Mesendoderm (in vitro differentiated cells): Measurements from ENCODE around the gene RNGTT.

Source experiments
- DNase-seq: peaks from one replicate; pipeline ENCODE4 v3.0.0; 2013
- H2AK5ac ChIP-seq: 2 replicates; pipeline ENCODE4 v1.6.1; 2013; ENCODE audit warnings: low read length, inconsistent platforms
- H2BK120ac ChIP-seq: 2 replicates; pipeline ENCODE4 v1.6.1; 2013; ENCODE audit warnings: low read depth, mild to moderate bottlenecking, low read length, moderate library complexity, mixed read lengths
- H2BK15ac ChIP-seq: replicated peaks from 2 replicates; pipeline ENCODE4 v1.6.1; 2013; ENCODE audit warnings: low read depth, mild to moderate bottlenecking, moderate library complexity
- H2BK5ac ChIP-seq: 2 replicates; pipeline ENCODE4 v1.6.1; 2013; ENCODE audit warnings: low read length, inconsistent platforms
- H3K18ac ChIP-seq: 2 replicates; pipeline ENCODE4 v1.6.1; 2013; ENCODE audit warnings: mild to moderate bottlenecking, low read length, mixed read lengths
- H3K23ac ChIP-seq: one replicate; pipeline ENCODE4 v1.6.1; 2013; ENCODE audit warnings: low read length
- H3K27ac ChIP-seq: 2 replicates; pipeline ENCODE4 v1.5.1; 2013; ENCODE audit warnings: low read depth, mild to moderate bottlenecking, inconsistent platforms, low read length, moderate library complexity
- H3K27me3 ChIP-seq: 2 replicates; pipeline ENCODE4 v1.6.1; 2013; ENCODE audit warnings: low read length, control low read depth, mild to moderate bottlenecking, inconsistent platforms; ENCODE audit not compliant: insufficient read depth, poor library complexity
- H3K36me3 ChIP-seq: 2 replicates; pipeline ENCODE4 v1.6.1; 2013; ENCODE audit warnings: low read length, inconsistent platforms; ENCODE audit not compliant: control insufficient read depth, insufficient read depth
- H3K4ac ChIP-seq: one replicate; pipeline ENCODE4 v1.6.1; 2013; ENCODE audit warnings: low read depth, mild to moderate bottlenecking, low read length, moderate library complexity
- H3K4me1 ChIP-seq: 2 replicates; pipeline ENCODE4 v1.6.1; 2013; ENCODE audit warnings: low read depth, low read length, inconsistent platforms; ENCODE audit not compliant: control insufficient read depth
- H3K4me2 ChIP-seq: 2 replicates; pipeline ENCODE4 v1.6.1; 2013; ENCODE audit warnings: low read length
- H3K4me3 ChIP-seq: 2 replicates; pipeline ENCODE4 v1.5.1; 2013; ENCODE audit warnings: mild to moderate bottlenecking, low read length
- H3K56ac ChIP-seq: one replicate; pipeline ENCODE4 v1.6.1; 2013; ENCODE audit warnings: low read length
- H3K79me1 ChIP-seq: 2 replicates; pipeline ENCODE4 v1.6.1; 2013; ENCODE audit warnings: low read length, inconsistent platforms
- H3K79me2 ChIP-seq: 2 replicates; pipeline ENCODE4 v1.6.1; 2013; ENCODE audit warnings: mild to moderate bottlenecking, low read length; ENCODE audit not compliant: control insufficient read depth, insufficient read depth
- H3K9ac ChIP-seq: 2 replicates; pipeline ENCODE4 v1.6.1; 2013; ENCODE audit warnings: low read length, inconsistent platforms
- H4K5ac ChIP-seq: one replicate; pipeline ENCODE4 v1.6.1; 2013; ENCODE audit warnings: low read length
- H4K8ac ChIP-seq: one replicate; pipeline ENCODE4 v1.6.1; 2013; ENCODE audit warnings: low read depth, mild to moderate bottlenecking, control low read depth, low read length, moderate library complexity
- WGBS: extraction: QIAGEN DNeasy Blood & Tissue Kit; methylation state at CpG from one replicate; pipeline ENCODE4 v1.1.7; 2013; ENCODE audit warnings: low lambda C conversion rate, missing lambda C conversion rate; ENCODE audit not compliant: insufficient coverage; ENCODE audit errors: extremely low coverage; 5-methylcytosine and 5-hydroxymethylcytosine counted together

RNGTT gene

GRCh38 chr6:89008001-89008814, 44.8 kb upstream of the RNGTT start:
- Histone ChIP-seq H3K9ac (no peak overlapping the region), H2AK5ac (no peak overlapping the region), H3K36me3 (no peaks in the 10 kb centered on the region), H3K23ac (no peak overlapping the region), H4K8ac (no peak overlapping the region), H4K5ac (no peak overlapping the region), H3K27me3 (no peaks in the 10 kb centered on the region), H2BK15ac (no peak overlapping the region), H3K27ac (no peak overlapping the region), H2BK5ac (no peak overlapping the region), H3K56ac (no peak overlapping the region), H3K79me2 (no peaks in the 10 kb centered on the region), H3K4me3 (no peak overlapping the region), H3K4me1 (no peaks in the 10 kb centered on the region), H3K4ac (no peak overlapping the region), H3K4me2 (no peak overlapping the region), H2BK120ac (no peak overlapping the region), H3K79me1 (no peaks in the 10 kb centered on the region), H3K18ac (no peak overlapping the region)
- WGBS: no CpG with 5 or more reads among the region's 8 CpGs
- DNase-seq: no peak

- Histone ChIP-seq H3K4me3 (no peak overlapping the region), H2BK15ac (no peak overlapping the region), H4K5ac (no peak overlapping the region), H2BK120ac (no peak overlapping the region), H3K4me2 (no peak overlapping the region), H2BK5ac (no peak overlapping the region), H3K27me3 (no peaks in the 10 kb centered on the region), H3K4ac (no peak overlapping the region), H3K56ac (no peak overlapping the region), H3K9ac (no peak overlapping the region), H3K79me2 (no peaks in the 10 kb centered on the region), H3K36me3 (no peaks in the 10 kb centered on the region), H3K27ac (no peak overlapping the region), H3K23ac (no peak overlapping the region), H2AK5ac (no peak overlapping the region), H4K8ac (no peak overlapping the region), H3K4me1 (no peaks in the 10 kb centered on the region), H3K79me1 (no peaks in the 10 kb centered on the region), H3K18ac (no peak overlapping the region)
- whole genome bisulfite sequencing: no CpG with 5 or more reads among the region's 15 CpGs
- no peak for DNase-seq
These were observed 44.0 kb upstream of the RNGTT start for GRCh38 chr6:89007209-89008000.

GRCh38 chr6:89002523-89002922, 39.1 kb upstream of the RNGTT start:
- Histone ChIP-seq H3K4ac (no peak overlapping the region), H3K4me1 (no peaks in the 10 kb centered on the region), H3K9ac (no peak overlapping the region), H3K4me3 (no peak overlapping the region), H3K79me1 (no peaks in the 10 kb centered on the region), H3K4me2 (no peak overlapping the region), H3K18ac (no peak overlapping the region), H2BK5ac (no peak overlapping the region), H3K36me3 (no peaks in the 10 kb centered on the region), H3K23ac (no peak overlapping the region), H4K5ac (no peak overlapping the region), H3K27ac (no peak overlapping the region), H4K8ac (no peak overlapping the region), H3K79me2 (no peaks in the 10 kb centered on the region), H3K56ac (no peak overlapping the region), H2AK5ac (no peak overlapping the region), H2BK15ac (no peak overlapping the region), H3K27me3 (no peaks in the 10 kb centered on the region), H2BK120ac (no peak overlapping the region)
- DNase-seq: no peak
- no CpG with 5 or more reads among the region's 4 CpGs for WGBS

- no peak overlapping the region for H4K8ac ChIP-seq
- no peak for DNase-seq
These were observed 33.9 kb upstream of the RNGTT start for GRCh38 chr6:88997327-88997726.

GRCh38 chr6:88992741-88993552, 29.5 kb upstream of the RNGTT start:
- H3K79me2 ChIP-seq: no peaks in the 10 kb centered on the region
- no peak overlapping the region for H3K4ac ChIP-seq
- H3K79me1 ChIP-seq: no peaks in the 10 kb centered on the region
- no peak overlapping the region for H2BK5ac ChIP-seq
- no peak overlapping the region for H3K56ac ChIP-seq
- no CpG with 5 or more reads among the region's 1 CpG for WGBS
- H3K23ac ChIP-seq: no peak overlapping the region
- H2AK5ac ChIP-seq: no peak overlapping the region
- no peak overlapping the region for H4K8ac ChIP-seq
- H3K9ac ChIP-seq: no peak overlapping the region
- no peak overlapping the region for H3K4me2 ChIP-seq
- H2BK15ac ChIP-seq: no peak overlapping the region
- no peak overlapping the region for H2BK120ac ChIP-seq
- no peaks in the 10 kb centered on the region for H3K36me3 ChIP-seq
- no peak overlapping the region for H3K18ac ChIP-seq
- no peaks in the 10 kb centered on the region for H3K27me3 ChIP-seq
- DNase-seq: no peak
- no peak overlapping the region for H3K27ac ChIP-seq
- no peaks in the 10 kb centered on the region for H3K4me1 ChIP-seq
- no peak overlapping the region for H3K4me3 ChIP-seq
- no peak overlapping the region for H4K5ac ChIP-seq

More at GRCh38 chr6:88997327-88997726, 33.9 kb upstream of the RNGTT start:
- H3K4me2 ChIP-seq: no peak overlapping the region
- no peaks in the 10 kb centered on the region for H3K27me3 ChIP-seq
- no peak overlapping the region for H2BK120ac ChIP-seq
- H4K5ac ChIP-seq: no peak overlapping the region
- H3K56ac ChIP-seq: no peak overlapping the region
- H3K23ac ChIP-seq: no peak overlapping the region
- no peak overlapping the region for H2AK5ac ChIP-seq
- H3K79me2 ChIP-seq: no peaks in the 10 kb centered on the region
- H3K9ac ChIP-seq: no peak overlapping the region
- no peaks in the 10 kb centered on the region for H3K4me1 ChIP-seq
- no peak overlapping the region for H3K4me3 ChIP-seq
- no CpG with 5 or more reads among the region's 4 CpGs for WGBS
- no peak overlapping the region for H3K27ac ChIP-seq
- H3K36me3 ChIP-seq: no peaks in the 10 kb centered on the region
- H3K18ac ChIP-seq: no peak overlapping the region
- no peak overlapping the region for H2BK15ac ChIP-seq
- no peak overlapping the region for H2BK5ac ChIP-seq
- H3K79me1 ChIP-seq: no peaks in the 10 kb centered on the region
- no peak overlapping the region for H3K4ac ChIP-seq
